Measurements from ENCODE around the gene ZNF778. TPM values are rescaled to one million over a fixed set of nuclear protein-coding genes. Genes with fewer than 3 reads are reported as not detected.
"Not testable (repeated sequence)": the region's sequence is repeated elsewhere in the genome, so short reads cannot be mapped to it uniquely, and the experiment has no call there.

Gene ZNF778
- polyA plus RNA-seq, 2 donors, result 1.4 to 2.9 TPM

DNA sequence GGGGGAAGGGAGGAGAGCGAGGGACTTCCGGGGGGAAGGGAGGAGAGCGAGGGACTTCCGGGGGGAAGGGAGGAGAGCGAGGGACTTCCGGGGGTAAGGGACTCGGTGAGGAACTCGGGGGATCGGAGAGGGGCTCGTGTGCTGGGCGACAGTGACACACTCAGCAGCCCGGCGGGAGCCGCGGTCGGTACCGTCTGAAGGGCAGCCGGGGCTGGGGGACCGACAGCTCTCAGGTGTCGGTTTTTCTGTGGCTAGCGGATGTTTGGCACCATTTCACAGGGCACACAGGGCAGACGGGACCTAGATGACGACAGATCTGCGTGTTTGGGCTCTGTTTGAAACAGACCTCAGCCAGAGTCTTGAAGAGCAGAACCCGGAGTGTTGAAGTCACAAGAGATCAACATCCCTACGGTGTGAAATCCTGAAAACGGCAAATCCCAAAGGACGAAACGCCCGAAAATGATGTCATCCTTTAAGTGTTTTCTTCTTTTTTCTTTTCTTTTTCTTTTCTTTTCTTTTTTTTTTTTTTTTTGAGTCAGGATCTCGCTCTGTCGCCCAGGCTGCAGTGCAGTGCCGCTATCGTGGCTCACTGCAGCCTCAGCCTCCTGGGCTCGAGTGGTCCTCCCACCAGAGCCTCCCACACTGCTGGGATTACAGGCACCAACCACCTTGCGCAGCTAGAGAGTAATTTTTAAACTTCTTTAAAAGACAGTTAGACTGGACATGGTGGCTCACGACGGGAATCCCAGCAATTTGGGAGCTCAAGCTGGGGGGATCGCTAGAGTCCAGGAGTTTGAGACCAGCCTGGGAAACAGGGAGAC, 23.9 kb downstream of the ZNF778 start:
- 6% methylated on average over 35 to 38 of the region's 39 CpGs for WGBS, 2 donors
- H3K27me3 ChIP-seq (ENCODE audit: control insufficient read depth in 1 of 2, insufficient read depth in 2 of 2, low read length in 2 of 2), result no peaks in the 10 kb centered on the region
- no peaks in the 10 kb centered on the region for H3K36me3 ChIP-seq (ENCODE audit: control insufficient read depth in 2 of 2, insufficient read depth in 2 of 2, low read length in 1 of 2)
- no peaks in the 10 kb centered on the region for H3K4me1 ChIP-seq (ENCODE audit: control insufficient read depth in 2 of 2, insufficient read depth in 2 of 2, low read length in 1 of 2)
- H3K9me3 ChIP-seq (ENCODE audit: control insufficient read depth in 2 of 2, insufficient read depth in 1 of 2, low read depth in 1 of 2, low read length in 1 of 2), result no peaks in the 10 kb centered on the region
- H3K27ac ChIP-seq (ENCODE audit: low read depth in 2 of 2, low read length in 1 of 2), result peak overlapping the region; percentile 95 to 100
- peak overlapping the region; percentile 82 for H3K4me3 ChIP-seq (ENCODE audit: low read depth in 1 of 2, low read length in 2 of 2)

- Histone ChIP-seq H3K27ac (ENCODE audit: low read depth in 2 of 2, low read length in 1 of 2) (no peak overlapping the region), H3K36me3 (ENCODE audit: control insufficient read depth in 2 of 2, insufficient read depth in 2 of 2, low read length in 1 of 2) (no peaks in the 10 kb centered on the region), H3K4me1 (ENCODE audit: control insufficient read depth in 2 of 2, insufficient read depth in 2 of 2, low read length in 1 of 2) (peaks cover 5% of the 10 kb centered on the region in 2 donors), H3K4me3 (ENCODE audit: low read depth in 1 of 2, low read length in 2 of 2) (no peak overlapping the region), H3K9me3 (ENCODE audit: control insufficient read depth in 2 of 2, insufficient read depth in 1 of 2, low read depth in 1 of 2, low read length in 1 of 2) (no peaks in the 10 kb centered on the region), H3K27me3 (ENCODE audit: control insufficient read depth in 1 of 2, insufficient read depth in 2 of 2, low read length in 2 of 2) (no peaks in the 10 kb centered on the region)
- WGBS, 2 donors, result 40 to 46% methylated on average over 12 of the region's 12 CpGs
These were observed 25.3 kb downstream of the ZNF778 start for GRCh38 chr16:89242795-89243200.

DNA sequence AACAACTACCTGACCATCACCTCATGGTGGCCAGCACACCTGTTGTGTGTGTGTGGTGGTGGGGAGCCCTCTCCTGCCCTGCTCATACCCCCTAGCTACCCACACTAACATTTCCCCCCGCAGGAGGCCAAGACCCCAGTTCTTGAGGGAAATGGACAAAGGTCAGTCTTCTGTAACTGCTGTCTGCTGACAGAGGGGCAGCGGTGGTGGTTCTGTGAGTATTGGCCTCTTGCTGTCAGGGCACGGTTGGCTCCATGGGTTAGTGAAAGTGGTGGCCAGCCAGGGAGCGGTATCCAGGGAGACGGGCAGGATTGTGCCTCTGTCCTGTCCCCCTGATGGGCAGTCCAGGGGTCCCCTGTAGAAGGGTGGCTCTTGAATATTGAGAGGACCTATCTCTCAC, 26.2 kb downstream of the ZNF778 start:
- H3K27ac ChIP-seq (ENCODE audit: low read depth in 2 of 2, low read length in 1 of 2), result no peak overlapping the region
- 69 to 80% methylated on average over 5 of the region's 5 CpGs for WGBS, 2 donors

GRCh38 chr16:89244264-89244663, 26.8 kb downstream of the ZNF778 start:
- not testable (repeated sequence) for H3K27ac ChIP-seq (ENCODE audit: low read depth in 2 of 2, low read length in 1 of 2); H3K9me3 ChIP-seq (ENCODE audit: control insufficient read depth in 2 of 2, insufficient read depth in 1 of 2, low read depth in 1 of 2, low read length in 1 of 2); H3K27me3 ChIP-seq (ENCODE audit: control insufficient read depth in 1 of 2, insufficient read depth in 2 of 2, low read length in 2 of 2); H3K4me1 ChIP-seq (ENCODE audit: control insufficient read depth in 2 of 2, insufficient read depth in 2 of 2, low read length in 1 of 2); H3K36me3 ChIP-seq (ENCODE audit: control insufficient read depth in 2 of 2, insufficient read depth in 2 of 2, low read length in 1 of 2); H3K4me3 ChIP-seq (ENCODE audit: low read depth in 1 of 2, low read length in 2 of 2)
- WGBS, 2 donors, result 65 to 72% methylated on average over 13 of the region's 13 CpGs

More for the DNA sequence above, 26.2 kb downstream of the ZNF778 start:
- H3K4me3 ChIP-seq (ENCODE audit: low read depth in 1 of 2, low read length in 2 of 2), result no peak overlapping the region
- no peaks in the 10 kb centered on the region for H3K36me3 ChIP-seq (ENCODE audit: control insufficient read depth in 2 of 2, insufficient read depth in 2 of 2, low read length in 1 of 2)
- peaks cover 5 to 8% of the 10 kb centered on the region in 2 donors for H3K4me1 ChIP-seq (ENCODE audit: control insufficient read depth in 2 of 2, insufficient read depth in 2 of 2, low read length in 1 of 2)
- no peaks in the 10 kb centered on the region for H3K9me3 ChIP-seq (ENCODE audit: control insufficient read depth in 2 of 2, insufficient read depth in 1 of 2, low read depth in 1 of 2, low read length in 1 of 2)
- H3K27me3 ChIP-seq (ENCODE audit: control insufficient read depth in 1 of 2, insufficient read depth in 2 of 2, low read length in 2 of 2), result no peaks in the 10 kb centered on the region

GRCh38 chr16:89244754-89245153, 27.3 kb downstream of the ZNF778 start:
- no peaks in the 10 kb centered on the region for H3K36me3 ChIP-seq (ENCODE audit: control insufficient read depth in 2 of 2, insufficient read depth in 2 of 2, low read length in 1 of 2)
- no peaks in the 10 kb centered on the region for H3K27me3 ChIP-seq (ENCODE audit: control insufficient read depth in 1 of 2, insufficient read depth in 2 of 2, low read length in 2 of 2)
- no peaks in the 10 kb centered on the region for H3K9me3 ChIP-seq (ENCODE audit: control insufficient read depth in 2 of 2, insufficient read depth in 1 of 2, low read depth in 1 of 2, low read length in 1 of 2)
- H3K4me3 ChIP-seq (ENCODE audit: low read depth in 1 of 2, low read length in 2 of 2), result no peak overlapping the region
- H3K4me1 ChIP-seq (ENCODE audit: control insufficient read depth in 2 of 2, insufficient read depth in 2 of 2, low read length in 1 of 2), result peaks cover 5 to 8% of the 10 kb centered on the region in 2 donors
- no peak overlapping the region for H3K27ac ChIP-seq (ENCODE audit: low read depth in 2 of 2, low read length in 1 of 2)
- WGBS, 2 donors, result 66 to 67% methylated on average over 12 of the region's 12 CpGs

GRCh38 chr16:89246383-89246902, 28.9 kb downstream of the ZNF778 start:
- H3K27ac ChIP-seq (ENCODE audit: low read depth in 2 of 2, low read length in 1 of 2), result no peak overlapping the region
- no peaks in the 10 kb centered on the region for H3K27me3 ChIP-seq (ENCODE audit: control insufficient read depth in 1 of 2, insufficient read depth in 2 of 2, low read length in 2 of 2)
- H3K4me1 ChIP-seq (ENCODE audit: control insufficient read depth in 2 of 2, insufficient read depth in 2 of 2, low read length in 1 of 2), result peaks cover 5 to 8% of the 10 kb centered on the region in 2 donors
- H3K9me3 ChIP-seq (ENCODE audit: control insufficient read depth in 2 of 2, insufficient read depth in 1 of 2, low read depth in 1 of 2, low read length in 1 of 2), result no peaks in the 10 kb centered on the region
- H3K4me3 ChIP-seq (ENCODE audit: low read depth in 1 of 2, low read length in 2 of 2), result peak overlapping the region in 1 of 2 donors; percentile 52
- H3K36me3 ChIP-seq (ENCODE audit: control insufficient read depth in 2 of 2, insufficient read depth in 2 of 2, low read length in 1 of 2), result no peaks in the 10 kb centered on the region
- WGBS, 2 donors, result 44 to 50% methylated on average over 13 of the region's 13 CpGs

DNA sequence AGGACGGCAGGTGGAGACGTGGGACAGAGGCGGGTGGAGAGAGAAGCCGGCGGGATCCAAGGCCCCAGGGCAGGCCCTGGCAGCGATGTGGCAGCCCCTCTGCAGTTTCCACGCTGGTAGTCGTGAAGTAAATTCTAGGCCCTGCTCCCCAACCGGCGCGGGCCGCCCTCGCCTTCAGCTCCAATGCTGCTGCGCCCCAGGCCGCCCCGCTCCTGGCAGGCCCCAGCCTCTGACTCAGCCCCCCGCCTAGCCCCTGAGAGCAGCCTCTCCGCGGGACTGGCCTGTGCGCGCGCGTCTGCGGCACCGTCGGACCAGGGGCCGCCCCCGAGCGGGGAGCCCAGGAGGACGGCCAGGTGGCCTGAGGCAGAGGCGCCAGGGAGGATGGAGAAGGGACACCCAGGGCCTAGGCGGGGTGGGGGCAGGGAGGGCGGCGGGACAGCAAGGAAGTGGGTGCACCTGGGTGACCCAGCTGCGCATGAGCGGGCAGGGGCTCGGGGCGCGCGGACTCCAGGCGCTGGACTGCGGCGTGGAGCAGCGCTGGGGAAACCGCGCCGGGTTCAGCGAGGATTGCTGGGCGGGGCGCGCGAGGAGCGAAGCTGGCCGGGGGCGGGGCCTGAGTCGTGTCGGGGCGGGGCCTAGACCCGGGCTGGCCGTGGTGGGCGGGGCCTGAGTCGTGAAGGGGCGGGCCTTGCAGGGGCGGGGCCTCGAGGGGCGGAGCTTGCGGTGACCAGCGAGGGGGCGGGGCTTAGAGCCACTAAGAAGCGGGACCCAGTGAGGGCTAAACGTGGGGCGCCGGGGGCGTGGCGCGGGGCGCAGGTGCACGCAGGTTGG, 29.6 kb downstream of the ZNF778 start:
- WGBS, 2 donors, result 3 to 4% methylated on average over 58 to 78 of the region's 78 CpGs
- Histone ChIP-seq H3K27ac (ENCODE audit: low read depth in 2 of 2, low read length in 1 of 2) (no peak overlapping the region), H3K9me3 (ENCODE audit: control insufficient read depth in 2 of 2, insufficient read depth in 1 of 2, low read depth in 1 of 2, low read length in 1 of 2) (no peaks in the 10 kb centered on the region), H3K4me1 (ENCODE audit: control insufficient read depth in 2 of 2, insufficient read depth in 2 of 2, low read length in 1 of 2) (peaks cover 5 to 8% of the 10 kb centered on the region in 2 donors), H3K36me3 (ENCODE audit: control insufficient read depth in 2 of 2, insufficient read depth in 2 of 2, low read length in 1 of 2) (no peaks in the 10 kb centered on the region), H3K27me3 (ENCODE audit: control insufficient read depth in 1 of 2, insufficient read depth in 2 of 2, low read length in 2 of 2) (no peaks in the 10 kb centered on the region), H3K4me3 (ENCODE audit: low read depth in 1 of 2, low read length in 2 of 2) (peak overlapping the region; percentile 46 to 52)

DNA sequence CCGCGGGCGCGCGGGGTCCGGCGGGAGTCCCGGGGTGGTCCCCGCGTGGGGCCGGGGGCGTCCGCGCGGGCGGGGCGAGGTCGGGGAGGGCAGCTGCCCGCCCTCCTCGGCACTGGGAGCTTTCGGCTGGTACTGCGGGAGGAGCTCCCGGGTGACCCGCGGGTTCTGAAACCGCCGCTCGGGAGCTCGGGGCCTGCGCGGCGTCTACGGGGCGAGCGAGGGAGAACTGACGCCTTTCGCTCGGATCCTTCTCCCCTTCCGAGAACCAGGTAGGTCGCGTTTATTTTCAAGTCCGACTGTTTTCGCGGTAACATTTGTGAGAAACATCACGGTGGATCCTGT, 30.2 kb downstream of the ZNF778 start:
- not testable (repeated sequence) for H3K27me3 ChIP-seq (ENCODE audit: control insufficient read depth in 1 of 2, insufficient read depth in 2 of 2, low read length in 2 of 2); H3K27ac ChIP-seq (ENCODE audit: low read depth in 2 of 2, low read length in 1 of 2); H3K4me1 ChIP-seq (ENCODE audit: control insufficient read depth in 2 of 2, insufficient read depth in 2 of 2, low read length in 1 of 2); H3K36me3 ChIP-seq (ENCODE audit: control insufficient read depth in 2 of 2, insufficient read depth in 2 of 2, low read length in 1 of 2); H3K9me3 ChIP-seq (ENCODE audit: control insufficient read depth in 2 of 2, insufficient read depth in 1 of 2, low read depth in 1 of 2, low read length in 1 of 2)
- H3K4me3 ChIP-seq (ENCODE audit: low read depth in 1 of 2, low read length in 2 of 2), result peak overlapping the region; percentile 46 to 52
- 3% methylated on average over 28 to 45 of the region's 45 CpGs for WGBS, 2 donors

GRCh38 chr16:89248196-89248982, 30.9 kb downstream of the ZNF778 start:
- 62 to 63% methylated on average over 69 of the region's 69 CpGs for WGBS, 2 donors

More at GRCh38 chr16:89248196-89248982, 30.9 kb downstream of the ZNF778 start:
- Histone ChIP-seq H3K36me3 (ENCODE audit: control insufficient read depth in 2 of 2, insufficient read depth in 2 of 2, low read length in 1 of 2) (no peaks in the 10 kb centered on the region), H3K27ac (ENCODE audit: low read depth in 2 of 2, low read length in 1 of 2) (no peak overlapping the region), H3K27me3 (ENCODE audit: control insufficient read depth in 1 of 2, insufficient read depth in 2 of 2, low read length in 2 of 2) (no peaks in the 10 kb centered on the region), H3K4me1 (ENCODE audit: control insufficient read depth in 2 of 2, insufficient read depth in 2 of 2, low read length in 1 of 2) (peaks cover 5 to 8% of the 10 kb centered on the region in 2 donors), H3K9me3 (ENCODE audit: control insufficient read depth in 2 of 2, insufficient read depth in 1 of 2, low read depth in 1 of 2, low read length in 1 of 2) (no peaks in the 10 kb centered on the region), H3K4me3 (ENCODE audit: low read depth in 1 of 2, low read length in 2 of 2) (peak overlapping the region in 1 of 2 donors; percentile 52)
